Esophagus muscularis mucosa (tissue), 4 donors: Measurements from ENCODE around the gene IL15RA. TPM values are rescaled to one million over a fixed set of nuclear protein-coding genes. Genes with fewer than 3 reads are reported as not detected.
A peak's percentile ranks its signal among the peaks of the same experiment; 100 is the strongest.

Experiments used
- DNase-seq: peaks from one replicate; pipeline ENCODE4 v3.0.0-alpha.2; 2017; ENCODE audit errors: extremely low spot score
- H3K27ac ChIP-seq, 4 donors: fragments of 200-600 bp; sonication (generic); replicated peaks in 1 of 4; 1 replicate in 3 of 4; 2 replicates in 1 of 4; pipeline ENCODE4 v1.5.1; 2016 to 2019; ENCODE audit warnings: mild to moderate bottlenecking in 1 of 4
- H3K27me3 ChIP-seq, 4 donors: fragments of 200-600 bp; sonication (generic); one replicate each; pipeline versions ENCODE4 v1.5.1 to v1.6.0; 2016 to 2019
- H3K36me3 ChIP-seq, 4 donors: fragments of 200-600 bp; sonication (generic); one replicate each; pipeline ENCODE4 v1.5.1; 2016 to 2019
- H3K4me1 ChIP-seq, 4 donors: fragments of 200-600 bp; sonication (generic); one replicate each; pipeline ENCODE4 v1.5.1; 2016 to 2019
- H3K4me3 ChIP-seq, 4 donors: fragments of 200-600 bp; sonication (generic); 1 replicate in 2 of 4; 2 replicates in 2 of 4; pipeline ENCODE4 v1.5.1; 2016 to 2019; ENCODE audit warnings: mild to moderate bottlenecking in 4 of 4, moderate library complexity in 1 of 4
- H3K9me3 ChIP-seq, 4 donors: fragments of 200-600 bp; sonication (generic); 1 replicate in 3 of 4; 2 replicates in 1 of 4; pipeline ENCODE4 v1.5.1; 2016 to 2019
- CTCF ChIP-seq, 3 experiments: fragments of 200-600 bp in 2 of 3; fragments of 450-650 bp in 1 of 3; sonication (generic) in 2 of 3; IDR thresholded peaks; one replicate each; pipeline ENCODE4 v1.5.1; 2017 to 2019; ENCODE audit warnings: antibody characterized with exemption in 3 of 3, mild to moderate bottlenecking in 2 of 3, moderate library complexity in 1 of 3
- EP300 ChIP-seq: sonication (generic); formaldehyde crosslinking; IDR thresholded peaks from one replicate; pipeline ENCODE4 v1.6.1; 2017; ENCODE audit warnings: antibody characterized with exemption
- POLR2A ChIP-seq: fragments of 450-650 bp; IDR thresholded peaks from one replicate; pipeline ENCODE4 v1.6.1; 2017; ENCODE audit warnings: antibody characterized with exemption, moderate library complexity, mild to moderate bottlenecking, low read depth
- POLR2AphosphoS5 ChIP-seq, 2 donors: sonication (generic); formaldehyde crosslinking; IDR thresholded peaks; one replicate each; pipeline ENCODE4 v1.6.1; 2017; ENCODE audit warnings: antibody characterized with exemption in 2 of 2
- WGBS: methylation state at CpG from one replicate; pipeline ENCODE4 v1.1.5; 2018; 5-methylcytosine and 5-hydroxymethylcytosine counted together
- intact Hi-C: fragments of 100-400 bp; cut with DNase I; formaldehyde crosslinking; loops from one replicate; pipeline ENCODE4 v1.15.1; 2023
- total RNA-seq, 4 donors: library from RNA; depleted of rRNA; stranded (reverse); fragments of >200 nt; gene quantifications; one replicate each; pipeline versions ENCODE4 v1.1.0 to v1.2.1, GENCODE V29; 2016

The IL15RA gene
- total RNA-seq = 10 to 100 TPM; 19.5 to 30.1 (median 24.2) TPM

DNA sequence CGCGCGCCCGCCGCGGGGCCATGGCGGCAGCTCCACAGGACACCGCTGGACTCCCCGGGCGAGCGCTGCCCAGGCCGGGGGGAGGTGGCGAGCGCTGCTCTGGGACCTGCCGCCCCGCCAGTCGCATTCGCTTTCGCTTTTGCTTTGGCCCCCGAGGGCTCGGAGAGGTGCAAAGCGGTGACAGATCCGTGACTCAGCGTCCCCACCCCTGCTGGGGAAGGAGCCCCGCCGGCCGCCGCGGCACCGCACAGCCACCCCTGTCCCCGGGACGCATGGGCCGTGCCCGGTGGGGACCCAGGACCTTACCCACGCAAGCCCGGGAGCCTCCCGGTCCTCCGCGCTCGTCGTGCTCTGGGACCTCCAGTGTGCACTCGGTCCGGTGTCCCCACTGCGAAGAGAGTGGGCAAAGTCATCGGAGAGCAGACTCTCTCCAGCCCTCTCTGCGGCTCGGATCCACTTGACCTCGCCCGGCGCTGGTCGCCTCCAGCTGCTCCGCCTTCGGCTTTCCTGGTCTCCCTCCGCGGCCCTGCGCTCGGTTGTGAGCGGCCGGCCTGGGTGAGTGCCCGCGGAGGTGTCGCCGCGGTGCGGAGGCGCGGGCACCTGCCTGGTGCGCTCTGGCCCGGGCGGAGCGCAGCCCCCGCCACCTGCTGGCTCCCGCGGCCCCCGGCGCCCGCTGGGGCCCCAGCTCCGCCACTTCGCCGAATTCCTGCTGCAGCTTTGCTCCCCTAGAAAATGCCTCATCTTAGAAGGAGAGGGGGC is at the start of gene IL15RA:
Gene IL15RA, minus strand, starts transcription at position 73 of the 759 bp plus-strand sequence. Its CDS starts 51 bp downstream, at position 22.
- 2% methylated on average over 10 of the region's 80 CpGs for WGBS
- H3K4me3 ChIP-seq = peak within 1 kb of the TSS; percentile 79 to 89 (median 87)
- no peaks in the 10 kb centered on the region for H3K9me3 ChIP-seq
- H3K4me1 ChIP-seq = peaks cover 8 to 35% (median 21%) of the 10 kb centered on the region in 4 donors
- intact Hi-C loops = no loop called here
- peak in 2 of 3 experiments; percentile 9 to 30 for TF ChIP-seq CTCF (IDR thresholded peaks at IDR 0.05)
- TF ChIP-seq POLR2AphosphoS5 (IDR thresholded peaks at IDR 0.05) = peak; percentile 66 to 70
- TF ChIP-seq EP300 = no peak
- TF ChIP-seq POLR2A = no peak
- DNase-seq = peak; percentile 92
- peak within 1 kb of the TSS; percentile 88 to 91 (median 89) for H3K27ac ChIP-seq
- no peaks in the 10 kb centered on the region for H3K27me3 ChIP-seq
- H3K36me3 ChIP-seq = no peaks in the 10 kb centered on the region

- DNase-seq = peak; percentile 3
- intact Hi-C loops = no loop called here
- Histone ChIP-seq H3K4me3 (no peak overlapping the region), H3K4me1 (peaks cover 0 to 4% (median 0%) of the 10 kb centered on the region in 4 donors), H3K27ac (no peak overlapping the region), H3K36me3 (no peaks in the 10 kb centered on the region), H3K9me3 (peaks cover 0 to 16% (median under 1%) of the 10 kb centered on the region in 4 donors), H3K27me3 (no peaks in the 10 kb centered on the region)
- 92% methylated on average over 6 of the region's 6 CpGs for WGBS
- no peak for TF ChIP-seq POLR2AphosphoS5 (IDR thresholded peaks at IDR 0.05)
- no peak for TF ChIP-seq POLR2A
- no peak for TF ChIP-seq CTCF (IDR thresholded peaks at IDR 0.05)
- no peak for TF ChIP-seq EP300
Observed at GRCh38 chr10:6025683-6026255, 48.4 kb upstream of the IL15RA start.

GRCh38 chr10:6024334-6024682 is 47.0 kb upstream of the IL15RA start:
- WGBS = 75% methylated on average over 10 of the region's 10 CpGs
- Histone ChIP-seq H3K4me1 (peaks cover 0 to 4% (median 0%) of the 10 kb centered on the region in 4 donors), H3K27me3 (no peaks in the 10 kb centered on the region), H3K4me3 (no peak overlapping the region), H3K36me3 (no peaks in the 10 kb centered on the region), H3K9me3 (peaks cover 0 to 1% (median 0%) of the 10 kb centered on the region in 4 donors), H3K27ac (no peak overlapping the region)
- TF ChIP-seq POLR2AphosphoS5 (IDR thresholded peaks at IDR 0.05) (no peak), EP300 (no peak), POLR2A (no peak), CTCF (IDR thresholded peaks at IDR 0.05) (no peak)
- peak; percentile 75 for DNase-seq
- intact Hi-C loops = no loop called here

DNA sequence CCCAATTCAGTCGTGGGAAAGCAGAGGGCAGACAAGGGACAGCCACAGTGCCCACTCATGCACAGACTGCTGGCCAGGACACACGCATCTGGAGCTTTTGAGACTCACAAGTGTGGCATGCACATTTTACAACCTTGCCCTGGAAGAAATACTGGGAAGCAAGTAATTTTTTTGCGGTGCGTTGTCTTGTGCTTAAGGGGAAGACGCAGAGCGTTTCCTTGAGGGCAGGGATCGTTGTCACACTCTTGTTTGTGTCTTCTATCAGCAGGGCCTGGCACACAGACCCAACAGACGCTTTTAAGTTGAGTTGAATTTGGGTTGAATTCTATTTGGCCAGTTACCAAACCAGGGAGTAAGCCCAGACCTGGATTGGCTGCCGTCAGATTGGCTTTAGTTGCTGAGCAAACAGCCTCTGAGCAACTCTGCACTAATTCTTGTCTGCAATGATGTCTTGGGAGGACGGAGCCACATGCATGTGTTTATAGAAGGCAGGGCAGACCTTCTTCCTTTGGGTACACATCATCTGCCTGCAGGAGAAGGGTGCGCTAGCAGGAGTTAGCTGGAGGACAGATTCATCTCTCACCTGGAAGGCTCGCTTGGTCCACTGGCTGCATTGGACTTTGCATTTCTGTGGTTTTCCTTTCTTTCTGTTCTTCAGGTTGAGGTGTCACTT is 46.5 kb upstream of the IL15RA start:
- peaks cover 0 to 4% (median 0%) of the 10 kb centered on the region in 4 donors for H3K4me1 ChIP-seq
- H3K27ac ChIP-seq = peak overlapping the region in 1 of 4 donors; percentile 60
- intact Hi-C loops = no loop called here
- no peaks in the 10 kb centered on the region for H3K27me3 ChIP-seq
- WGBS = 77% methylated on average over 11 of the region's 12 CpGs
- DNase-seq = peak; percentile 72
- no peaks in the 10 kb centered on the region for H3K36me3 ChIP-seq
- H3K9me3 ChIP-seq = no peaks in the 10 kb centered on the region
- TF ChIP-seq EP300 = no peak
- no peak overlapping the region for H3K4me3 ChIP-seq

- no peak for DNase-seq
- H3K27ac ChIP-seq = peak overlapping the region in 1 of 4 donors; percentile 60
- WGBS = 43% methylated on average over 3 of the region's 3 CpGs
- intact Hi-C loops = no loop called here
- no peaks in the 10 kb centered on the region for H3K9me3 ChIP-seq
- no peaks in the 10 kb centered on the region for H3K27me3 ChIP-seq
- no peak overlapping the region for H3K4me3 ChIP-seq
- no peak for TF ChIP-seq POLR2AphosphoS5 (IDR thresholded peaks at IDR 0.05)
- no peak for TF ChIP-seq POLR2A
- no peak for TF ChIP-seq CTCF (IDR thresholded peaks at IDR 0.05)
- no peak for TF ChIP-seq EP300
- no peaks in the 10 kb centered on the region for H3K36me3 ChIP-seq
- H3K4me1 ChIP-seq = peaks cover 0 to 4% (median 2%) of the 10 kb centered on the region in 4 donors
Observed at GRCh38 chr10:6022660-6023059, 45.3 kb upstream of the IL15RA start.
